Stimulated activated CD4-positive, alpha-beta T cell treated with anti-CD3 and anti-CD28 coated beads, Interleukin-4, amount 100 ng/mL, for 48 hours (primary cell): ENCODE measurements around the gene CERKL.

Experiments used
- DNase-seq, 2 donors: peaks; one replicate each; pipeline ENCODE4 v3.0.0-alpha.2; 2020; ENCODE audit warnings: low read depth in 2 of 2

The CERKL gene

DNA sequence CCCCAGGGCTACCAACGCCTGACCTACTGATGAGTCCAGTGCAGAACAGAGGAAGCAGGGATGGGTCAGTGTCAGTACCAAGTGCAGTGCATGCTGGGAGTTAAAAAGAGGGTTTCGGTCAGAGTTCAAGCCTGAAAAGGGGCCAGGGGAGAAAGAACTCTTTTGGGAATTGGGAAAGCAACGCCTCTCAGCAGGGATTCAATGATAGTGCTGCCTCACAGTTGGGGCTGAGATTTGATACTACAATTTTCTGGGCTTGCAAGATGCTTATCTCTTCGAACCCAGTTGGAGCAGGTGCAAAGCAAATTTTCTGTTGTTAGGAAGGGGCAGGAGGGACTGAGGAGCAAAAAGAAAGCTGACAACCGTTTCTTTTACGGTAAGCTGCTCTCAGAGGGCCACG lies 82.6 kb downstream of the CERKL start:
- DNase-seq: no peak

DNA sequence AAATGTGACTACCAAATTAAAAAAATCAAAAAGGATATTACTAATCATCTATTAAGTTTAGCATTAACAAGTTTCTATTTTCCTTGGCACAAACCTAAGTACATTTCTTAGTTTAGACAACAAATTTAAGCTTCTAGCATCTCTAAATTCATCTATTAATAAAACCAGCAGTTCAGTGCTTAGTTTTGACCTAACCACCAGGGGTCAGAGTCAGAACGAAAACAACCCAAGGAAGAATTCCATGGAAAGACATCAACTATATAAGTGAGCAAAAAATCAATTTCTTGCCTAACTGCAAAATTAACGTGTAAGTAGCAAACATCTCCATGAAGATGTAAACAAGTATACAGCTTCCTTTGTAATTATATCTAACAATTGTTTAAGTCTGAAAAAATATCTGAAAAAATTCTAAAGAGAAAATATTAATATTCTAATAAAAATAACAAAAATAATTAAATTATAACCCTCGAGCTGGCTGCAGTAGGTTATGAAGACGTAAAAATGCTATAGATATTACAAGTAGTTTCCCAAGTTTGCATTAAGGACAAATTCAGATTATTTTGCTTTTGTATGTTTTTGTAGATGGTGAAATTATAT lies 83.7 kb downstream of the CERKL start:
- no peak for DNase-seq

DNA sequence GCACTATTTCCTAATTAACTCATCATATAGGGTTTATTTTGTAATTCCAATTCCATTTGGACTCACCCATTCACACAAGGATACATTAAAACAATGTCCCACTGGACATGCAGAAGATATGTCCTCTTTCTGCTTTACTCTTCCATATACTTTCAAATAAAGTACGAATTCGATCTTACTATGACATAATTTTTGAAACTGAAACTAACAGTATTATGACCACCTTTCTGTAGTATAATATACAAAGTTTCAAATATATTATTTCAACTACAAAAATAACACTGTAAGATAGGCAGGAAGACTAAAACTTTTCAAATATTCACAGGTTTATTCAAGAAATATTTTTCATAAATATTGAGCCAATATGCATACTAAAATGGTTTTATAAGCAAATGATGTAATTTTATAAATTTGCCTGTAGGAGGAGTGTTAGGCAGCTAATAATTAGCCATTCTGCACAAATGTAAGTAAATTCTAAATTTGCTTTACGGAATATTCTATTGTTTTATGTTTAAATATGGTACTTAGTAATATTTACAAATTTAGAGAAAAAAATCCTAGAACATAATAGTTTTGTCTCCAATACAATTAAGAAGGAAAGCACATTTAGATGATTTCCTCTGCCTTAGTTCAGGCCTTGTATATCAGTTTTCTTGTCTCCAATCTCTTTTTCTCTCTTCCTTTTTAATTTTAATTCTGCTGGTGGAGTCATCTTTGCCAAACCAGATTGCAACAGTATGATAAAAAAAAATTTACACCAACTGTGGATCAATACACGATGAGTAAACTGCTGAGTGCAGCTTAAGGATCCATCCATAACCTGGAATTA lies 85.9 kb downstream of the CERKL start:
- DNase-seq: no peak

DNA sequence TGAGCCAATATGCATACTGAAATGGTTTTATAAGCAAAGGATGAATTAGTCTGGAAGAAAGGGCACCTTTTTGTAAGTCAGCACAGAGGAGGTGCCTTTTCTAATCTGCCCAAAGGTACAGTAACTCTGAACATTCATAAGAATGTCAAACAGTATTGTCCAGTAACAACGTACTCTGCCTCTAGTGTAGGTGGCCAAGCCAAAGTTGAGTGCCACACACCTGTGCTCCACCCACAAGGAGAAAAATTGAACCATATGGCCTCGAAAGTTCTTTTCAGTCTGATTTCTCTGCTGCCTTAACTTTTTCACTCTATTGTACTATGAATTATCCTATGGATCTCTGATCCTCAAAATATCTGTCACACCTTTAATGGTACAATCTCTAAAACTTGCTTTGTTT lies 86.8 kb downstream of the CERKL start:
- DNase-seq: no peak

DNA sequence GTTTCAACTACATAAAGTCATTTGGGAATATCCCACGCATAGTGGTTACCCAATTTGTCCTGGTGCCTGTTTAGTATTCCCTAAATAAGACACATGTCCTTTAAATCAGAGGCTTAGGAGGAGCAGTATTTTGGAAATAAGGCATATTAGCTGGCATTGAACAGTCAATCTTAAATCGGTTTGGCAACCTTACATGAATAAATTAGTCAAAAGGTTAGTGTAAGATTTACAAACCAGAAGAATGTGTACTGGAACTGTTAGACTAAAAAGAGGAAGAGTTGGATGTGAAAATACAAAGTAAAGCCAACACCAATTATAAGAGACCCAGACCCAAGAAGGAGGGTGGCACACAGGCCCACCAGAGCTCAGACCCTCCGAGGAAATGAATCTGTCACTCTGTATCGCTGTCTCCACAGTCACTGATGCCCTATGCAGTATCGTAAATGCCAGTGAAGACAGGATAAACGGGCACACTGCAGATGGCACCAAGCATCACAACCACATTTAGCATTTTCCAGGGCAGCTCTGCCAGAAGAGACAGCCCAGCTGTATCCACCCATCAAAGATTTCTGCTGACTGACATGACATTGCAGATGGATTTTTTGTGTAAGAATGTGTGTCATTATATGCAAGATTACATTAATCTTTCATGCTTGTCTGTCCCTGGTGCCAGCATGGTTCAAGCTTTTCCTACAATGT lies 90.4 kb downstream of the CERKL start:
- no peak for DNase-seq

DNA sequence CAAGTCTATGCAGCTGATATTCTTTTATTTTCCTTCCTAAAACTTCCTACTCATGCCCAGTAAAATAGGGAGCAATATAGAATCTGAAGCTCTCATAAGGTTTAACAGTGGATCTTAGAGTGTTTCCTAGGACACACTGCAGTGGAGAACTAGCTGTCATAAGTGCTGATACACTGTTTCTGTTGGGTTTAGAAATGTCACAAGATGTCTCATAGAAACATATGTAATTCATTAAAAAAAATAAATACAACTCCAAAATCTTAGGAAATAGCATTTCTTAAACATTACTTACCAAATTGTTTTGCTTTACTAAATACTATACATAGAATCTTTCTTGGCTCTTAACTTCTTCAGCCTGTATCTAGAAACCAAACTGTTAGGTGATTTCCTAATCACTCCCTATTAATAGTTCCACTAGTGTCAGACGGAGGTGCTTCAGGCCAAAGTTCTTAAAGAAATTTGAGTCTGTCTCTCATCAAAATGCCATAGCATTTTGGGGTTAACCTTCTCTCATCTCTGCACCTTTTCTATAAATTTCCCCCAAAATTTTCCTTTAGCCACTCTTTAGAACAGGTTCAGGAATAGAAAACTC lies 93.7 kb downstream of the CERKL start:
- DNase-seq: no peak

DNA sequence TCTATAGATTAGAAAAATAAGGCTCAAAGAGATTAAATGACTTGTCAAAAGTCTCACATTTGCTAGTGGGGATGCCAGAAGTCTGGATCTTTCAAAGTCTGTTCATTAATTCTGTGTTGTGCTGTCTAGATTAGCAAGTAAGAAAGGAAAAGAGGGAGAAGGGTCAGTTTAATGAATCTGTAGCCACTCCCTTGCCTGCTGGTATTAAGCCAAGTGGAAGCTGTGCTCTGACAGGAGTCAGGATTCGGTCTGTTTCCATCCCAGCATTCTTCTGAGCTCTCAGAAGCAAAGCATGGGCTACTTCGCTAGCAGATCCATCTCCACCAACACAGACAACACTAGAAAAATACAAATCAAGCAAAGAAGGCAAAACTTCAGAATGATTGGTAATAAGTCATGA lies 98.5 kb downstream of the CERKL start:
- DNase-seq: no peak

DNA sequence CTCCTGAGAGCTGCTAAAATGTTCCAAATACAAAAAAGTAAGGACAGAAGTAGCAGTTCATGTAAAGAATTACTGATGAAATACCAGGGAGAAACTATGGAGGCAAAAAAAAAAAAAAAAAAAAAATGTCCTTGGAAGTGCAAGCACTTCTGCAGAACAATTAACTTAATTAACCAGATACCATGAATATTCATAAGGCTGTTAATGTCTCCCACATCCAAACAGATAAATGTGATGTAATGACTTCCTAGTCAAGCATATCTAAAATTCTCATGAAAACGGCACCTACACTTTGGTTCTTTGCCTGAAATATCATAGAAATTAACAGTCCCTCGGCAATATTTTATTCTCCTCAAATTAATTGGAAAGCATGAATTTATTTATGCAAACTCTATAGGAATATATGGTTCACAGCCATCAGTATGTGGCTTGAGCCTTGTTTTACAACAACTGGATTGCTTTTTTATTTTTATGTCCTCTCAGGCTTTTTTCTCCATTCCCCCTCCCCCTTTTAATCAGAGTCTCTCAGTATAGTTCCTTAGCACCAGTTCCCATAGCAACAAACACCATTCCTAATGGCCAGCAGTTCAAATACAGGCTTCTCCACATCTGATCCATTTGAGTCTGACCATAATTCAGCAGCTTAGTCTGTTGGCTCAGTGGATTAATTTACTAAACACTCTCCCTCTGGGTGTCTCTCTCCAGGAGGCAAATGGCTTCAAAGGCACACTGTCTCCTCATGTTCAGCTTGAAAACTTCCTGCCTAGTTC lies 102.7 kb downstream of the CERKL start:
- DNase-seq: no peak

DNA sequence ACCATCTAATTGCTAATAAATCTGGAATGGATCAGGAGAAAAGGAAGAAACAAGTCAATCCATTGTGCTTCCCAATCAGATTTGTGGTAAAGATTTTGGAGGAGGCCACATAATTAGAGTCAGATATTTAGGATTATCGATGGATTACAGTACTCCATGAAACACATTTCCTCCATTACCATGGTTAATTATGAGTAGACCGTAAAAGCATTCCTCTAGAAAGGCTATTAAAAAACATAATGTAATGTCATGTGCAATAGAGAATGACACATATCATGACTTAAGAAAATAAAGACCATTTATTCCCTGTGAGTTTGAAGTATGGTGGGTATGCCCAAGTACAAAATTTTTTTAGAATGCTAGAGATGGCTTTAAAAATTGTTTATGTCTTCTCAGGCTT lies 103.7 kb downstream of the CERKL start:
- no peak for DNase-seq

DNA sequence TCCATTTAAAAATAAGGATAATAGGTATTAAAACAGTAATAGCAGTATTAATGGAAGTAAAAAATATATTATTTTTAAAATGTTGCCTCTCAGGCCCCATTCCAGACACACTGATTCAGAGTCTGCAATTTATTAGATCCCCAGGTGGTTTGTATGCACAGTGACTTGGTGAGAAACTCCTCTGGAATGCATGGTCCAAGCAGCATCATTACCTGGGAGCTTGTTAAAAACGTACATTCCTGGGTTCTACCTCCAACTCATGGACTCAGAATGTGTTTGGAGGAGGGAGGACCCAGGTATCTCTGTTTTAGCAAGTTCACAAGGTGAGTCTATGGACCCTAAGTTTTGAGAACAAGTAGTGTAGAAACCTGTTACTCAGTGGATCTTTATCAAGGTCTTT lies 104.1 kb downstream of the CERKL start:
- DNase-seq: no peak

DNA sequence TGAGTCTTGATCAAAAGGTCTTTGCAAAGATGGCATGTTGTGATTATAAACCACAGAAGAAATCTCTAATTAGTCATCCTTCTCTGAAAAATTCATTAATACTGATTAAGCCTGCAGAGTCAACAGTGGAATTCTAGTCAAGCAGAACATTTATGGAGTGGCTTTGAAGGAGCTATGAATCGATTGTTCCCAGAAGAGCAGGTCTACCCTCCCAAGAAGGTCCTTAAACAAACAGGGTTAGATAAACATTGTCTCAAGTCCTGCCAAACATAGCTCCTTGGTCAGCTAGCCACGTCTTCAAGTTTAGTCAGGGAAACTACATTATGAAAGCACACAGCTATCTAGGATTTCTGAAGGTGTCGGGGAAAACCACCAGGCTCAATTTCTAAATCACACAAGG lies 110.8 kb downstream of the CERKL start:
- no peak for DNase-seq

DNA sequence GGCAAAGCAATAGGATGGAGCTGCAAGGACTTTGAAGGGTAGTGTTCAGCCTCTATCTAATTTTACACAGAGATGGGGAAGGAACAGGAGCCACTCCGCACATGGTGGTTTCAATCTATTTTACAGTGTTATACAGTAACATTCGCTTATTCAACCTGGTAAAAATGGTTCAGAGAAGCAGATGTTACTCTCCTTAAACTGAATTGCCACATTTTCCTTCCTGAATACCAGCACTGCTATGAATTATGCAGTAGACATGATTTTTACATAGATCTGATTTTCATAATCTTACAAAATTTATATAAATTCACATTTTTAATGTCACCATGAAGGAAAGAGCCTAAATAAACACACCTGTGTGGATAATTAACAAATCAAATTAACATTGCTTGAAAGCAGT lies 114.7 kb downstream of the CERKL start:
- DNase-seq: no peak

DNA sequence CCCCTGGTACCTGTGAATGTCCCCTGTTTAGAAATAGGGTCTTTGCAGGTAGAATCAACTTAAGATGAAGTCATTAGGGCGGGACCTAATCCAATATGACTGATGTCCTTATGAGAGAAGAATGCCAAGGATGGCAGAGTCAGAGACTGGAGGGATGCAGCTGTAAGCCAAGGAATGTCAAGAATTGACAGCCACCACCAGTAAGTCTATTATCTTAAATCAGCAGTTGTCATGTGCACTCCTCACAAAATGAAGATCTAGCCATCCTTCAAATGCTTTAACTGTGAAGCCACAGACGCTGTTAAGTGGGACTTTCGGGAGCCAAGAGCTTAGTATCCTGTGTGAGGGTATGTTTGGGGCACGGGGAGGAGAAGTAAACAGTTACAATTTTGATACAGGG lies 116.5 kb downstream of the CERKL start:
- no peak for DNase-seq

DNA sequence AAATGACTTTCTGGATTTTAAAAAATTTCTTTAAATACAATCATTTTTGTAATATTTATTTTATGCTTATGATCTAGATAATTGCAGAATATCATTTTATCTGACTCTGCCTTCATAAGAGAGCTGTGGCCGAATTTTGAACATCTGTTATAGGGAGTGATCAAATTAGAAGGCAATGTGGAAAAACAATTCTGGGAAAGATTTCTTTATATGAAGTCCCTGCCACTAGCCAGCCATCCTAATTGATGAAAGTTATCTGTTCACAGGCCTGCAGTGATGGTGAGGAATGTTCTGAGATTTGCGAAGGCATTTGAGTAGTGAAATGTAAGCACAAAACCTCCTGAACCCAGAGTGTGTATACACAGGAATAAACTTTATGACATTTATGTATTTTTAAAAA lies 120.2 kb downstream of the CERKL start:
- DNase-seq: no peak

DNA sequence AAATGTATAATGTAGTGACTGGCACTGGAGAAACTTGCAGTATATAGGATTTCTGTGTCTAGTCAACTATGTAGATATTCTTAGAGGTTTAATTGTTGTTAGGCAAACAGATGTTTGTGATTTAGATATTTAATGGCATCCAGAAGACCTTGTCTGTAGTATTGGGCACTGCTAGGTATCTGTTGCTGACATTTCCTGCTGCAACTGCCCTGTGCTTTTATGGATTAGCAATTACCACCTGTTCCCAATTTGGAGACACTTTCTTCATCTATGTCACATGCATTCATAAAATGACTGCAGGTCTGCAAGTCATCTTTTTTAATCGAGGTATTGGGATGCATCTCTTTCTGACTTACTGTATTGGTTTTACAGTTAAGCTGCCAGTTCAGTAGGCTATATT lies 128.5 kb downstream of the CERKL start:
- no peak for DNase-seq

DNA sequence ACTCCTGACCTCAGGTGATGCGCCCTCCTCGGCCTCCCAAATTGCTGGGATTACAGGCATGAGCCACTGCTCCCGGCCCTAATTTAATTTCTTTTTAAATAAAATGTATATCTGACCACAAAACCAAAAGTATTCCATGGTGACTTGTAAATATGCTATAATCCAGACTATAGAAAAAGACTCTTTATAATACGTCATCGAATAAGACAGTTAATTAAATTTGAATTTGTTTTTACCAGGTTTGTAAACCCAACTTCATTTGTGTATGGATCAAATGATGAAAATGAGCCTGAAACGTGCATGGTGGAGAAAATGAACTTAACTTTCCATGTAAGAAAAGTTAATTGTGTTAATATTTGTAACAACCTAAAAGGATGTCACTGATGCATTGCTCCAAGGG lies 129.8 kb downstream of the CERKL start:
- no peak for DNase-seq

DNA sequence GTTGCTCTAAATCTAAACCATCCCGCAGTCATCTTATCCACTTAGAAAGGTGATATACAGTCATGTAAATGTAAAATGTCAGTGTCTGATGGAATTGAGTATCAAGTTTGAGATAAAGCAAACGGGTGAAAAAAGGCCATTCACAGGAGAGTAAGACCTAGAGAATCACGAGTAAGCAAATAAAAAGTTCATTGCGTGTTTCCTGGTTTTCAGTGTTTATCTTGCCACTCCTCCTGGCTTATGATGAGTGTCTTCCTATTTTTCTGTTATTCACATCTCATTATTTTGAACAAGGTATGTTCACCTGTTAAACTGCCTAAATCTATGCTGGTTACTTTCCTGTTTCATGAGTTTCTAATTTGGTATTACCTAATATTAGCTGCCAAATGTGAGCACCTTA lies 130.9 kb downstream of the CERKL start:
- no peak for DNase-seq

DNA sequence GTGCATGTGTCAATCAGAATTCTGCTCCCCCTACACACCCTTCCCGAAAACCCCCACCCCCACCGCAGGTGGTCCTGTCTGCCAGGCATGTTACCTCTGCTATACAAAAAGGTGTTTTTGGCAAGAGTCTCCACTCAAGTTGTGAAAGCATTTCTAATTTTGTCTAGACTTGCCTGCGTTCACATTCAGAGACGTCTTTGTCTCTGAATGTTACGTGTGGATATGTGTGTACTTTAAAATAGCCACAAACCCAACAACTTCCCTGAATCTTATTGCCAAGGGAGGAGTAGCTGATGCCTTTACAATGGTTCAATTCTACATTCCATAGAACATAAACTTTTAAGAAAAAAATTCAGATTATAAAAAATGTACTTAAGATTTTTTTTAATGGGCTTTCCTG lies 133.1 kb downstream of the CERKL start:
- DNase-seq: no peak

DNA sequence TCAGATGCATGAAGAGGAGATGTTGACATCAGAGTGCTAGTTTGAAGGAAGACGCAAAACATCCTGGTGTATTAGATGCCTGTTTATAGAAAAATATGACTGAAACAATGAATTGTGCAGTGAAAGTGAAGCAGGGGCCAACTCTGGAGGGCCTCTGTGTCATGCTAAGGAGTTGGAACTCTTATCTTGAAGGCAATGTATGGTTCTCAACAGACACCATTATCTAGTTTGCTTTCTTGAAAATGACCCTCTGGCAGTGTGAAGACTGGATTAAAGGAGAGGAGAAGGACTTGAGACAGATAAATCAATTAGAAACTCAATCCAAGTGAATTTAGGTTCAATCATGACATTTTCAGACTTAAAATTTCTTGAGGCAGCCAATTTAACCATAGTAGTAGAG lies 136.7 kb downstream of the CERKL start:
- no peak for DNase-seq

DNA sequence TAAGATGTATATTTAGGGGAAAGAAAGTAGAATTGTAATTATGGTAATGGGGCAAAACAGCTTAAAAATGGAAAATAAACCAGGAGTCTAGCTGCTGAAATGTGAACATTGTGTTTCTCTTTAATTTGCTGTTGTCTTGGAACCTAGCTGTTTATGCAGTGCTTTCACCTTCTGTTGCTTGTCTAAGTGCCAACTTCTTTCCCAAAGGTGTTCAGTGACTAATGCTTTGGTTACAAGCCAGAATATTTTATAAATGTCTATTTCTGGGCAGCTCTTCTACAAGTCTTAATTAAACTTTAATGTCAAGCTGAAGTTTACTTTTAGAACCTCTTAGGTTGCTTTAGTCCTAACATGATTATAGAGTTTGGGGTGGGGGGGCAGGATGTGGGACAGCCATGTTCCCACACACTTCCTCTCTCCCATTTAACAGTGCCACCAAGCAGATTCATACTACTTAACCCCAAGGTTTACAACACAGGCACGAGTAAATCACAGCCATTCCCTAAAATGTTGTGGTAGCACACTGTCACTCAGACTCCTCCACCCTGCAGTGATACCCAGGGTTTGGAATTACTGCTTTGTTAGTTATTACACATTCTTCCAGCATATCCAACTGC lies 139.1 kb downstream of the CERKL start:
- peak in 1 of 2 donors; percentile 2 for DNase-seq

DNA sequence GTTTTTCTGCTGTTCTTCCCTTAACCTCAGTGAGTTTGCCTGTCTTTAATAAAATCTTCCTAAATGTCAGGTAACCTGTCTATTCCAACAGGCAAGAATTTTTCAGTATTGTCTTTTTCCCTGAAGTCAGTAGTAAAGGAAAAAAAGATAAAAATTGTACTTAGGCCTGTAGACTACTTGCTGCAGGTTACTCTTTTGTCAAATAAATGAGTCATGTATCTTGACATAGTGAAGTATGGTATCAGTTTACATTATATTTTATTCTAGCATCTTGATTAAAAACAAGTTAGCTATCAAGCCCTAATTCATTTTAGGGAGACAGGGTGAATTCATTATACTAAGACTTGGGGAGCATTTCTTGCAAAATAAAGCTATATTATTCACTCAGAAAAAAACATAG lies 139.9 kb downstream of the CERKL start:
- DNase-seq: no peak

DNA sequence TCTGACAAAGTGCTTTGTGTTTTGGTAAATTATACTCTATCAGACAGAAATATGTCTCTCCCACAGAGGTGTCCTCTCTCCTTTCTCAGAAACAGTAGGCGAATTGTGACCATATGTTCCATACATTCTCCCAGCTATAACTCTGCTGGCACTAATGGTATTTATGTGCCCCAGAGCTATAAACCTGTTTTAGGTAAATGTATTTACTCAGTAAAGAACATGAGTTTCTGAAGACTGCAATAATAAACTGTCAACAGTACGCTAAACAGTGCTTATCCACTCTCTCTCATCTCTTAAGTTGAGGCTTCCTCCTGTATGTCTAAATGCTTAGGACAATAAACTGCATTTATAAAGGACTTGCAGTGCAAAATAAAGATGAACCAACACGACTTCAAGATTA lies 141.2 kb downstream of the CERKL start:
- DNase-seq: no peak
